ENCODE results near the gene ATRNL1.
A peak's percentile ranks its signal among the peaks of the same experiment; 100 is the strongest.

The ATRNL1 gene

GRCh38 chr10:115903845-115904244 is 810.7 kb downstream of the ATRNL1 start:
- no peak for TF ChIP-seq CTCF (IDR thresholded peaks at IDR 0.05; ENCODE audit: insufficient read depth, low read depth, low read length, missing control alignments)
- no peak overlapping the region for H3K4me3 ChIP-seq (ENCODE audit: low read length)
- DNase-seq (ENCODE audit: low read depth) = no peak

GRCh38 chr10:115909037-115909436 is 815.9 kb downstream of the ATRNL1 start:
- no peak overlapping the region for H3K4me3 ChIP-seq (ENCODE audit: low read length)
- TF ChIP-seq CTCF (IDR thresholded peaks at IDR 0.05; ENCODE audit: insufficient read depth, low read depth, low read length, missing control alignments) = no peak
- DNase-seq (ENCODE audit: low read depth) = no peak

- no peak for DNase-seq (ENCODE audit: low read depth)
- H3K4me3 ChIP-seq (ENCODE audit: low read length) = no peak overlapping the region
- no peak for TF ChIP-seq CTCF (IDR thresholded peaks at IDR 0.05; ENCODE audit: insufficient read depth, low read depth, low read length, missing control alignments)
Observed at GRCh38 chr10:115909962-115910731, 817.0 kb downstream of the ATRNL1 start.

GRCh38 chr10:115914475-115914874 is 821.3 kb downstream of the ATRNL1 start:
- no peak overlapping the region for H3K4me3 ChIP-seq (ENCODE audit: low read length)
- DNase-seq (ENCODE audit: low read depth) = no peak
- TF ChIP-seq CTCF (IDR thresholded peaks at IDR 0.05; ENCODE audit: insufficient read depth, low read depth, low read length, missing control alignments) = no peak

GRCh38 chr10:115915429-115915828 is 822.3 kb downstream of the ATRNL1 start:
- no peak for DNase-seq (ENCODE audit: low read depth)
- H3K4me3 ChIP-seq (ENCODE audit: low read length) = no peak overlapping the region
- no peak for TF ChIP-seq CTCF (IDR thresholded peaks at IDR 0.05; ENCODE audit: insufficient read depth, low read depth, low read length, missing control alignments)

- H3K4me3 ChIP-seq (ENCODE audit: low read length) = no peak overlapping the region
- TF ChIP-seq CTCF (IDR thresholded peaks at IDR 0.05; ENCODE audit: insufficient read depth, low read depth, low read length, missing control alignments) = no peak
- no peak for DNase-seq (ENCODE audit: low read depth)
Observed at GRCh38 chr10:115918812-115919211, 825.6 kb downstream of the ATRNL1 start.

GRCh38 chr10:115921795-115922194 is 828.6 kb downstream of the ATRNL1 start:
- no peak overlapping the region for H3K4me3 ChIP-seq (ENCODE audit: low read length)
- TF ChIP-seq CTCF (IDR thresholded peaks at IDR 0.05; ENCODE audit: insufficient read depth, low read depth, low read length, missing control alignments) = no peak
- DNase-seq (ENCODE audit: low read depth) = peak; percentile 37

All from epithelial cell of esophagus (primary cell).